ENCODE measurements around the gene TMSB4X.

The TMSB4X gene

GRCh38 chrX:12984603-12985319, 9.9 kb downstream of the TMSB4X start:
- no peak overlapping the region for H4K8ac ChIP-seq (ENCODE audit: low read depth, low read length)
- H3K4ac ChIP-seq (ENCODE audit: low read depth, low read length): no peak overlapping the region
- no peak overlapping the region for H3K56ac ChIP-seq (ENCODE audit: low read length)
- no CpG with 5 or more reads among the region's 5 CpGs for WGBS (ENCODE audit: extremely low coverage, insufficient coverage, low lambda C conversion rate)
- no peak overlapping the region for H2BK15ac ChIP-seq (replicated peaks; ENCODE audit: low read depth)
- H3K4me1 ChIP-seq (ENCODE audit: control insufficient read depth, low read depth, low read length): no peaks in the 10 kb centered on the region
- no peak overlapping the region for H3K4me2 ChIP-seq (ENCODE audit: low read length)
- no peaks in the 10 kb centered on the region for H3K79me1 ChIP-seq (ENCODE audit: low read length)
- no peak overlapping the region for H3K18ac ChIP-seq (ENCODE audit: low read length)
- H3K79me2 ChIP-seq (ENCODE audit: control insufficient read depth, insufficient read depth, low read length): no peaks in the 10 kb centered on the region
- no peak overlapping the region for H3K4me3 ChIP-seq (ENCODE audit: low read length)
- H2AK5ac ChIP-seq (ENCODE audit: low read length): no peak overlapping the region
- no peaks in the 10 kb centered on the region for H3K27me3 ChIP-seq (ENCODE audit: insufficient read depth, low read length, poor library complexity)
- H3K36me3 ChIP-seq (ENCODE audit: control insufficient read depth, insufficient read depth, low read length): no peaks in the 10 kb centered on the region
- H3K23ac ChIP-seq (ENCODE audit: low read length): no peak overlapping the region
- no peak overlapping the region for H2BK120ac ChIP-seq (ENCODE audit: low read depth, low read length)
- H3K9ac ChIP-seq (ENCODE audit: low read length): no peak overlapping the region
- H4K5ac ChIP-seq (ENCODE audit: low read length): no peak overlapping the region
- H3K27ac ChIP-seq (ENCODE audit: low read depth, low read length): no peak overlapping the region
- no peak for DNase-seq
- H2BK5ac ChIP-seq (ENCODE audit: low read length): no peak overlapping the region

GRCh38 chrX:12985331-12985730, 10.4 kb downstream of the TMSB4X start:
- no CpG with 5 or more reads among the region's 1 CpG for whole genome bisulfite sequencing (ENCODE audit: extremely low coverage, insufficient coverage, low lambda C conversion rate)

GRCh38 chrX:12986164-12986779, 11.4 kb downstream of the TMSB4X start:
- Histone ChIP-seq H3K9ac (ENCODE audit: low read length) (no peak overlapping the region), H4K8ac (ENCODE audit: low read depth, low read length) (no peak overlapping the region), H3K79me1 (ENCODE audit: low read length) (no peaks in the 10 kb centered on the region), H2AK5ac (ENCODE audit: low read length) (no peak overlapping the region), H3K79me2 (ENCODE audit: control insufficient read depth, insufficient read depth, low read length) (no peaks in the 10 kb centered on the region), H3K4me3 (ENCODE audit: low read length) (no peak overlapping the region), H3K56ac (ENCODE audit: low read length) (no peak overlapping the region), H3K36me3 (ENCODE audit: control insufficient read depth, insufficient read depth, low read length) (no peaks in the 10 kb centered on the region), H3K23ac (ENCODE audit: low read length) (no peak overlapping the region), H3K18ac (ENCODE audit: low read length) (no peak overlapping the region), H3K4ac (ENCODE audit: low read depth, low read length) (no peak overlapping the region), H2BK5ac (ENCODE audit: low read length) (no peak overlapping the region), H3K4me2 (ENCODE audit: low read length) (no peak overlapping the region), H3K27ac (ENCODE audit: low read depth, low read length) (no peak overlapping the region), H3K4me1 (ENCODE audit: control insufficient read depth, low read depth, low read length) (no peaks in the 10 kb centered on the region), H4K5ac (ENCODE audit: low read length) (no peak overlapping the region), H2BK120ac (ENCODE audit: low read depth, low read length) (no peak overlapping the region), H3K27me3 (ENCODE audit: insufficient read depth, low read length, poor library complexity) (no peaks in the 10 kb centered on the region), H2BK15ac (replicated peaks; ENCODE audit: low read depth) (no peak overlapping the region)
- DNase-seq: no peak
- no CpG with 5 or more reads among the region's 4 CpGs for WGBS (ENCODE audit: extremely low coverage, insufficient coverage, low lambda C conversion rate)

More at GRCh38 chrX:12985331-12985730, 10.4 kb downstream of the TMSB4X start:
- Histone ChIP-seq H3K4me3 (ENCODE audit: low read length) (no peak overlapping the region), H3K18ac (ENCODE audit: low read length) (no peak overlapping the region), H3K4me1 (ENCODE audit: control insufficient read depth, low read depth, low read length) (no peaks in the 10 kb centered on the region), H2BK15ac (replicated peaks; ENCODE audit: low read depth) (no peak overlapping the region), H3K4ac (ENCODE audit: low read depth, low read length) (no peak overlapping the region), H2AK5ac (ENCODE audit: low read length) (no peak overlapping the region), H3K56ac (ENCODE audit: low read length) (no peak overlapping the region), H3K27ac (ENCODE audit: low read depth, low read length) (no peak overlapping the region), H3K4me2 (ENCODE audit: low read length) (no peak overlapping the region), H3K27me3 (ENCODE audit: insufficient read depth, low read length, poor library complexity) (no peaks in the 10 kb centered on the region), H2BK5ac (ENCODE audit: low read length) (no peak overlapping the region), H3K79me1 (ENCODE audit: low read length) (no peaks in the 10 kb centered on the region), H3K9ac (ENCODE audit: low read length) (no peak overlapping the region), H4K5ac (ENCODE audit: low read length) (no peak overlapping the region), H4K8ac (ENCODE audit: low read depth, low read length) (no peak overlapping the region), H3K23ac (ENCODE audit: low read length) (no peak overlapping the region), H2BK120ac (ENCODE audit: low read depth, low read length) (no peak overlapping the region), H3K79me2 (ENCODE audit: control insufficient read depth, insufficient read depth, low read length) (no peaks in the 10 kb centered on the region), H3K36me3 (ENCODE audit: control insufficient read depth, insufficient read depth, low read length) (no peaks in the 10 kb centered on the region)
- DNase-seq: no peak

- H3K9ac ChIP-seq (ENCODE audit: low read length): no peak overlapping the region
- no peak overlapping the region for H4K8ac ChIP-seq (ENCODE audit: low read depth, low read length)
- no peak overlapping the region for H3K23ac ChIP-seq (ENCODE audit: low read length)
- H3K18ac ChIP-seq (ENCODE audit: low read length): no peak overlapping the region
- H2BK120ac ChIP-seq (ENCODE audit: low read depth, low read length): no peak overlapping the region
- H3K27ac ChIP-seq (ENCODE audit: low read depth, low read length): no peak overlapping the region
- H3K79me2 ChIP-seq (ENCODE audit: control insufficient read depth, insufficient read depth, low read length): no peaks in the 10 kb centered on the region
- no peaks in the 10 kb centered on the region for H3K27me3 ChIP-seq (ENCODE audit: insufficient read depth, low read length, poor library complexity)
- no peak overlapping the region for H2AK5ac ChIP-seq (ENCODE audit: low read length)
- no peak for DNase-seq
- no CpG with 5 or more reads among the region's 2 CpGs for WGBS (ENCODE audit: extremely low coverage, insufficient coverage, low lambda C conversion rate)
- no peaks in the 10 kb centered on the region for H3K36me3 ChIP-seq (ENCODE audit: control insufficient read depth, insufficient read depth, low read length)
- no peak overlapping the region for H4K5ac ChIP-seq (ENCODE audit: low read length)
- no peak overlapping the region for H2BK15ac ChIP-seq (replicated peaks; ENCODE audit: low read depth)
- H2BK5ac ChIP-seq (ENCODE audit: low read length): no peak overlapping the region
- no peak overlapping the region for H3K4me2 ChIP-seq (ENCODE audit: low read length)
- H3K79me1 ChIP-seq (ENCODE audit: low read length): no peaks in the 10 kb centered on the region
- H3K56ac ChIP-seq (ENCODE audit: low read length): no peak overlapping the region
- no peak overlapping the region for H3K4me3 ChIP-seq (ENCODE audit: low read length)
- H3K4ac ChIP-seq (ENCODE audit: low read depth, low read length): no peak overlapping the region
- no peaks in the 10 kb centered on the region for H3K4me1 ChIP-seq (ENCODE audit: control insufficient read depth, low read depth, low read length)
Observed at GRCh38 chrX:12986886-12987285, 12.0 kb downstream of the TMSB4X start.

- no CpG with 5 or more reads among the region's 6 CpGs for WGBS (ENCODE audit: extremely low coverage, insufficient coverage, low lambda C conversion rate)
- Histone ChIP-seq H3K36me3 (ENCODE audit: control insufficient read depth, insufficient read depth, low read length) (no peaks in the 10 kb centered on the region), H3K27ac (ENCODE audit: low read depth, low read length) (no peak overlapping the region)
Observed at GRCh38 chrX:12987340-12987739, 12.4 kb downstream of the TMSB4X start.

More at GRCh38 chrX:12987340-12987739, 12.4 kb downstream of the TMSB4X start:
- no peak overlapping the region for H3K4ac ChIP-seq (ENCODE audit: low read depth, low read length)
- no peak overlapping the region for H3K4me2 ChIP-seq (ENCODE audit: low read length)
- H3K4me1 ChIP-seq (ENCODE audit: control insufficient read depth, low read depth, low read length): no peaks in the 10 kb centered on the region
- H3K4me3 ChIP-seq (ENCODE audit: low read length): no peak overlapping the region
- no peak overlapping the region for H4K5ac ChIP-seq (ENCODE audit: low read length)
- no peak overlapping the region for H3K23ac ChIP-seq (ENCODE audit: low read length)
- H3K79me2 ChIP-seq (ENCODE audit: control insufficient read depth, insufficient read depth, low read length): no peaks in the 10 kb centered on the region
- H4K8ac ChIP-seq (ENCODE audit: low read depth, low read length): no peak overlapping the region
- no peak overlapping the region for H2BK5ac ChIP-seq (ENCODE audit: low read length)
- H2BK15ac ChIP-seq (replicated peaks; ENCODE audit: low read depth): no peak overlapping the region
- H3K18ac ChIP-seq (ENCODE audit: low read length): no peak overlapping the region
- no peaks in the 10 kb centered on the region for H3K79me1 ChIP-seq (ENCODE audit: low read length)
- no peak overlapping the region for H3K9ac ChIP-seq (ENCODE audit: low read length)
- no peak overlapping the region for H2BK120ac ChIP-seq (ENCODE audit: low read depth, low read length)
- H3K56ac ChIP-seq (ENCODE audit: low read length): no peak overlapping the region
- H3K27me3 ChIP-seq (ENCODE audit: insufficient read depth, low read length, poor library complexity): no peaks in the 10 kb centered on the region
- no peak for DNase-seq
- H2AK5ac ChIP-seq (ENCODE audit: low read length): no peak overlapping the region

Measured in mesendoderm (in vitro differentiated cells).